ENCODE data around the gene TANC1.

- TF ChIP-seq CTCF (IDR thresholded peaks at IDR 0.05; ENCODE audit: insufficient read depth, low read depth, low read length) (no peak), EZH2 (IDR thresholded peaks at IDR 0.05; ENCODE audit: insufficient read depth, low read length) (no peak)
Observed at GRCh38 chr2:159172403-159172802, 204.0 kb downstream of the TANC1 start.

Measured in astrocyte (in vitro differentiated cells and primary cell).